Liver (tissue), 9 donors: ENCODE measurements around the gene MUC15. TPM values are rescaled to one million over a fixed set of nuclear protein-coding genes. Genes with fewer than 3 reads are reported as not detected.

Experiments used
- DNase-seq: peaks from one replicate; pipeline ENCODE4 v3.0.0-alpha.2; 2017; ENCODE audit warnings: low spot score
- H3K27ac ChIP-seq, 2 donors: one replicate each; pipeline ENCODE4 v1.7.0; 2013; ENCODE audit warnings: inconsistent platforms in 2 of 2, low read length in 2 of 2, control low read depth in 1 of 2, low read depth in 1 of 2, mild to moderate bottlenecking in 1 of 2
- H3K27me3 ChIP-seq, 4 donors: one replicate each; pipeline versions ENCODE4 v1.6.1 to v1.7.0; 2013; ENCODE audit warnings: low read length in 3 of 4, inconsistent platforms in 1 of 4, mild to moderate bottlenecking in 1 of 4, moderate library complexity in 1 of 4; ENCODE audit not compliant: control insufficient read depth in 4 of 4, insufficient read depth in 4 of 4
- H3K36me3 ChIP-seq, 4 donors: one replicate each; pipeline versions ENCODE4 v1.6.1 to v1.7.0; 2013; ENCODE audit warnings: low read length in 3 of 4, mild to moderate bottlenecking in 3 of 4, low read depth in 1 of 4, moderate library complexity in 1 of 4; ENCODE audit not compliant: control insufficient read depth in 4 of 4, insufficient read depth in 3 of 4
- H3K4me1 ChIP-seq, 4 donors: one replicate each; pipeline versions ENCODE4 v1.6.1 to v1.7.0; 2013; ENCODE audit warnings: low read length in 3 of 4, mild to moderate bottlenecking in 3 of 4, moderate library complexity in 1 of 4; ENCODE audit not compliant: control insufficient read depth in 4 of 4, insufficient read depth in 4 of 4
- H3K4me3 ChIP-seq, 3 donors: one replicate each; pipeline versions ENCODE4 v1.6.1 to v1.7.0; 2013; ENCODE audit warnings: low read length in 3 of 3, control low read depth in 1 of 3, low read depth in 1 of 3, mild to moderate bottlenecking in 1 of 3
- H3K9ac ChIP-seq, 2 donors: one replicate each; pipeline ENCODE4 v1.7.0; 2013; ENCODE audit warnings: low read length in 2 of 2, mild to moderate bottlenecking in 2 of 2, moderate library complexity in 2 of 2, control low read depth in 1 of 2, low read depth in 1 of 2
- H3K9me3 ChIP-seq, 4 donors: one replicate each; pipeline versions ENCODE4 v1.6.1 to v1.7.0; 2013; ENCODE audit warnings: low read length in 3 of 4; ENCODE audit not compliant: control insufficient read depth in 4 of 4
- ATF3 ChIP-seq: IDR thresholded peaks from 2 replicates; pipeline ENCODE4 v1.6.1; 2016; ENCODE audit warnings: antibody characterized with exemption
- CTCF ChIP-seq: fragments of 150-350 bp; IDR thresholded peaks from 2 replicates; pipeline ENCODE4 v1.5.1; 2017; ENCODE audit warnings: improper control_type of control experiment, low read depth, low read length; ENCODE audit not compliant: missing input control
- EGR1 ChIP-seq, 2 donors: IDR thresholded peaks; 2 replicates each; pipeline ENCODE4 v1.6.1; 2016 to 2018; ENCODE audit warnings: antibody characterized with exemption in 2 of 2, low read depth in 2 of 2
- FOXA1 ChIP-seq: IDR thresholded peaks from 2 replicates; pipeline ENCODE4 v1.6.1; 2016; ENCODE audit warnings: antibody characterized with exemption
- FOXA2 ChIP-seq: IDR thresholded peaks from 2 replicates; pipeline ENCODE4 v1.6.1; 2016; ENCODE audit warnings: antibody characterized with exemption
- GABPA ChIP-seq, 2 donors: IDR thresholded peaks in 1 of 2; conservative IDR thresholded peaks in 1 of 2; 2 replicates each; pipeline ENCODE4 v1.6.1; 2016; ENCODE audit warnings: antibody characterized with exemption in 2 of 2, mild to moderate bottlenecking in 1 of 2, moderate library complexity in 1 of 2
- HNF4A ChIP-seq, 2 donors: conservative IDR thresholded peaks; 2 replicates each; pipeline ENCODE4 v1.6.1; 2016; ENCODE audit warnings: antibody characterized with exemption in 2 of 2, mild to moderate bottlenecking in 2 of 2
- HNF4G ChIP-seq: IDR thresholded peaks from 2 replicates; pipeline ENCODE4 v1.6.1; 2016; ENCODE audit warnings: antibody characterized with exemption
- JUND ChIP-seq, 2 donors: IDR thresholded peaks; 2 replicates each; pipeline ENCODE4 v1.6.1; 2016; ENCODE audit warnings: antibody characterized with exemption in 2 of 2
- MAX ChIP-seq: IDR thresholded peaks from 2 replicates; pipeline ENCODE4 v1.6.1; 2016; ENCODE audit warnings: antibody characterized with exemption
- NR2F2 ChIP-seq: IDR thresholded peaks from 2 replicates; pipeline ENCODE4 v1.6.1; 2016; ENCODE audit warnings: antibody characterized with exemption
- RAD21 ChIP-seq, 2 donors: IDR thresholded peaks; 2 replicates each; pipeline ENCODE4 v1.6.1; 2016; ENCODE audit warnings: antibody characterized with exemption in 2 of 2, mild to moderate bottlenecking in 2 of 2
- REST ChIP-seq: IDR thresholded peaks from 2 replicates; pipeline ENCODE4 v1.6.1; 2016; ENCODE audit warnings: antibody characterized with exemption, mild to moderate bottlenecking
- RXRA ChIP-seq, 2 donors: IDR thresholded peaks; 2 replicates each; pipeline ENCODE4 v1.6.1; 2017 to 2018; ENCODE audit warnings: antibody characterized with exemption in 2 of 2, mild to moderate bottlenecking in 1 of 2
- SP1 ChIP-seq: IDR thresholded peaks from 2 replicates; pipeline ENCODE4 v1.6.1; 2018; ENCODE audit warnings: antibody characterized with exemption, mild to moderate bottlenecking
- TAF1 ChIP-seq: conservative IDR thresholded peaks from 2 replicates; pipeline ENCODE4 v1.6.1; 2016; ENCODE audit warnings: antibody characterized with exemption, mild to moderate bottlenecking
- YY1 ChIP-seq: IDR thresholded peaks from 2 replicates; pipeline ENCODE4 v1.6.1; 2016; ENCODE audit warnings: antibody characterized with exemption, mild to moderate bottlenecking
- ZBTB33 ChIP-seq: IDR thresholded peaks from 2 replicates; pipeline ENCODE4 v1.6.1; 2016; ENCODE audit warnings: antibody characterized with exemption
- WGBS: extraction: QIAGEN DNeasy Blood & Tissue Kit; methylation state at CpG from one replicate; pipeline ENCODE4 v1.1.7; 2013; 5-methylcytosine and 5-hydroxymethylcytosine counted together
- polyA plus RNA-seq, 2 donors: library from polyadenylated mRNA; stranded (reverse) in 1 of 2; unstranded in 1 of 2; fragments of 200-250 nt in 1 of 2; fragments of >200 nt in 1 of 2; fragmentation: Nextera tagmentation in 1 of 2; extraction: Ambion mirVana in 1 of 2; gene quantifications; one replicate each; pipeline versions ENCODE4 v1.2.1 to v1.2.3, GENCODE V29; 2013 to 2015
- total RNA-seq, 2 donors: library from RNA; depleted of rRNA; stranded (reverse); fragments of >200 nt; gene quantifications; one replicate each; pipeline ENCODE4 v1.2.3, GENCODE V29; 2014
- donor health status: healthy.
- donor health status: healthy.
- donor health status: healthy.
- donor health status: healthy.
- donor health status: healthy.

MUC15 gene
- total and polyA plus RNA-seq, 4 donors, result not detected

GRCh38 chr11:26558190-26558589 is 13.9 kb downstream of the MUC15 start (continued):
- TF ChIP-seq REST (no peak), MAX (no peak), FOXA1 (no peak), FOXA2 (no peak)

- 48% methylated on average over 3 of the region's 3 CpGs for WGBS
- DNase-seq, result no peak
- Histone ChIP-seq H3K9me3 (no peaks in the 10 kb centered on the region), H3K27ac (no peak overlapping the region), H3K27me3 (no peaks in the 10 kb centered on the region), H3K4me1 (no peaks in the 10 kb centered on the region), H3K4me3 (no peak overlapping the region), H3K36me3 (no peaks in the 10 kb centered on the region), H3K9ac (no peak overlapping the region)
- TF ChIP-seq HNF4G (no peak), TAF1 (no peak), HNF4A (conservative IDR thresholded peaks at IDR 0.05) (no peak), ATF3 (no peak), ZBTB33 (no peak), JUND (IDR thresholded peaks at IDR 0.05) (no peak), CTCF (no peak), GABPA (IDR thresholded peaks at IDR 0.05 in 1 of 2, conservative IDR thresholded peaks at IDR 0.05 in 1 of 2) (no peak), FOXA2 (no peak), NR2F2 (no peak), EGR1 (IDR thresholded peaks at IDR 0.05; ENCODE audit: low read depth in 2 of 2) (no peak), FOXA1 (no peak), MAX (no peak), RAD21 (IDR thresholded peaks at IDR 0.05) (no peak), RXRA (IDR thresholded peaks at IDR 0.05) (no peak), YY1 (no peak), REST (no peak), SP1 (no peak)
Measured at GRCh38 chr11:26557666-26558065, 14.4 kb downstream of the MUC15 start.
